OCI-LY3 (cell line): ENCODE measurements around the gene HTR1D.
"Not testable (repeated sequence)": the region's sequence is repeated elsewhere in the genome, so short reads cannot be mapped to it uniquely, and the experiment has no call there.

Experiments used
- H2AFZ ChIP-seq: fragments of 200-600, 300-600 bp; shearing (Covaris generic); 2 replicates; pipeline ENCODE4 v1.6.0; 2014; ENCODE audit warnings: antibody characterized with exemption, low read depth, low read length
- H3K27ac ChIP-seq: fragments of 200-600, 300-600 bp; sonication (generic); 2 replicates; pipeline ENCODE4 v1.5.1; 2014; ENCODE audit warnings: mild to moderate bottlenecking, low read length, moderate library complexity, mixed read lengths
- H3K27me3 ChIP-seq: fragments of 200-600, 300-600 bp; sonication (generic); 2 replicates; pipeline ENCODE4 v1.6.1; 2014; ENCODE audit warnings: low read depth, low read length, mixed read lengths
- H3K36me3 ChIP-seq: fragments of 200-600, 300-600 bp; sonication (generic); replicated peaks from 2 replicates; pipeline ENCODE3; 2014; ENCODE audit warnings: low read depth, low read length, mixed read lengths
- H3K4me1 ChIP-seq: fragments of 300-600, 200-600 bp; sonication (generic); 2 replicates; pipeline ENCODE4 v1.6.1; 2014; ENCODE audit warnings: low read length, mixed read lengths
- H3K4me2 ChIP-seq: fragments of 200-600, 300-600 bp; sonication (generic); 2 replicates; pipeline ENCODE4 v1.6.1; 2014; ENCODE audit warnings: low read length, mixed read lengths
- H3K4me3 ChIP-seq: fragments of 300-600, 200-600 bp; sonication (generic); 2 replicates; pipeline ENCODE4 v1.5.1; 2014; ENCODE audit warnings: antibody characterized with exemption, mild to moderate bottlenecking, low read length, moderate library complexity
- H3K79me2 ChIP-seq: fragments of 300-600, 200-600 bp; shearing (Covaris generic); 2 replicates; pipeline ENCODE4 v1.6.1; 2014; ENCODE audit warnings: mild to moderate bottlenecking, low read length, mixed read lengths
- H3K9ac ChIP-seq: fragments of 300-600, 200-600 bp; shearing (Covaris generic); 2 replicates; pipeline ENCODE4 v1.6.0; 2014; ENCODE audit warnings: mild to moderate bottlenecking, low read length, moderate library complexity
- H3K9me3 ChIP-seq: fragments of 200-600, 300-600 bp; shearing (Covaris generic); 2 replicates; pipeline ENCODE4 v1.6.1; 2014; ENCODE audit warnings: low read length, mixed read lengths; ENCODE audit not compliant: insufficient read depth
- H4K20me1 ChIP-seq: fragments of 200-600, 300-600 bp; sonication (generic); 2 replicates; pipeline ENCODE4 v1.6.1; 2016; ENCODE audit warnings: low read length, mixed read lengths; ENCODE audit not compliant: insufficient read depth
- CTCF ChIP-seq: fragments of 200-600, 300-600 bp; sonication (generic); IDR thresholded peaks from 2 replicates; pipeline ENCODE4 v1.5.1; 2014; ENCODE audit warnings: antibody characterized with exemption, low read length, low read depth
- EZH2phosphoT487 ChIP-seq: fragments of 200-600 bp; shearing (Covaris generic); IDR thresholded peaks from 2 replicates; pipeline ENCODE4 v1.6.1; 2018; ENCODE audit warnings: antibody characterized with exemption, mixed run types, low read depth

Gene HTR1D

GRCh38 chr1:23237508-23237907, 20.2 kb upstream of the HTR1D start:
- TF ChIP-seq CTCF, result no peak
- no peak for TF ChIP-seq EZH2phosphoT487
- Histone ChIP-seq H4K20me1 (no peaks in the 10 kb centered on the region), H2AFZ (no peak overlapping the region), H3K4me1 (no peaks in the 10 kb centered on the region), H3K4me3 (no peak overlapping the region), H3K27ac (no peak overlapping the region), H3K9ac (no peak overlapping the region), H3K79me2 (no peaks in the 10 kb centered on the region), H3K4me2 (no peak overlapping the region), H3K27me3 (no peaks in the 10 kb centered on the region), H3K9me3 (no peaks in the 10 kb centered on the region), H3K36me3 (no peaks in the 10 kb centered on the region)

- Histone ChIP-seq H3K4me1 (no peaks in the 10 kb centered on the region), H3K4me3 (no peak overlapping the region), H3K27me3 (no peaks in the 10 kb centered on the region), H3K4me2 (no peak overlapping the region), H4K20me1 (no peaks in the 10 kb centered on the region), H3K36me3 (no peaks in the 10 kb centered on the region), H3K9me3 (no peaks in the 10 kb centered on the region), H3K27ac (no peak overlapping the region), H3K9ac (no peak overlapping the region), H2AFZ (no peak overlapping the region), H3K79me2 (no peaks in the 10 kb centered on the region)
- no peak for TF ChIP-seq CTCF
- TF ChIP-seq EZH2phosphoT487, result no peak
These were observed 10.5 kb upstream of the HTR1D start for GRCh38 chr1:23227806-23228205.

- H3K27me3 ChIP-seq, result no peaks in the 10 kb centered on the region
- TF ChIP-seq EZH2phosphoT487 (no peak), CTCF (no peak)
- no peaks in the 10 kb centered on the region for H3K9me3 ChIP-seq
- no peak overlapping the region for H3K4me2 ChIP-seq
- H3K4me1 ChIP-seq, result no peaks in the 10 kb centered on the region
- no peak overlapping the region for H3K27ac ChIP-seq
- no peak overlapping the region for H3K9ac ChIP-seq
- no peaks in the 10 kb centered on the region for H3K79me2 ChIP-seq
- no peak overlapping the region for H3K4me3 ChIP-seq
- H3K36me3 ChIP-seq, result no peaks in the 10 kb centered on the region
- no peak overlapping the region for H2AFZ ChIP-seq
- no peaks in the 10 kb centered on the region for H4K20me1 ChIP-seq
These were observed 7.7 kb upstream of the HTR1D start for GRCh38 chr1:23224739-23225648.

- H3K4me1 ChIP-seq, H4K20me1 ChIP-seq, H3K9me3 ChIP-seq, H2AFZ ChIP-seq, H3K9ac ChIP-seq, H3K79me2 ChIP-seq, H3K27ac ChIP-seq, H3K4me2 ChIP-seq, H3K36me3 ChIP-seq, H3K4me3 ChIP-seq, H3K27me3 ChIP-seq: not testable (repeated sequence)
These were observed 6.7 kb upstream of the HTR1D start for GRCh38 chr1:23223963-23224362.

GRCh38 chr1:23223490-23223951, 6.2 kb upstream of the HTR1D start:
- not testable (repeated sequence) for H3K4me2 ChIP-seq, H3K4me1 ChIP-seq, H3K4me3 ChIP-seq, H3K79me2 ChIP-seq, H3K36me3 ChIP-seq, H2AFZ ChIP-seq, H3K27me3 ChIP-seq, H4K20me1 ChIP-seq, H3K9me3 ChIP-seq, H3K9ac ChIP-seq, H3K27ac ChIP-seq
